SK-N-MC (cell line): ENCODE data around the gene ELMO2.

ENCODE experiments used
- DNase-seq: peaks from one replicate; pipeline ENCODE4 v3.0.0-alpha.2; 2011; ENCODE audit warnings: low read depth, low spot score
- H3K27ac ChIP-seq: fragments of 200-600 bp; sonication (generic); 2 replicates; pipeline ENCODE4 v1.5.1; 2016; ENCODE audit warnings: mixed run types
- H3K36me3 ChIP-seq: fragments of 200-600 bp; sonication (generic); 2 replicates; pipeline ENCODE4 v1.6.1; 2017; ENCODE audit warnings: antibody characterized with exemption, low read length, mixed read lengths; ENCODE audit not compliant: insufficient read depth
- H3K4me3 ChIP-seq: fragments of 200-600 bp; sonication (generic); 2 replicates; pipeline ENCODE4 v1.5.1; 2016
- H3K9ac ChIP-seq: fragments of 200-600 bp; sonication (generic); 2 replicates; pipeline ENCODE4 v1.8.0; 2017; ENCODE audit warnings: mixed run types, mixed read lengths; ENCODE audit not compliant: insufficient read length
- H3K9me3 ChIP-seq: fragments of 200-600 bp; sonication (generic); 2 replicates; pipeline ENCODE4 v1.6.1; 2017; ENCODE audit warnings: low read depth, mild to moderate bottlenecking, antibody characterized with exemption, low read length, moderate library complexity, mixed read lengths
- EZH2 ChIP-seq: fragments of 200-600 bp; sonication (generic); IDR thresholded peaks from one replicate; pipeline ENCODE4 v1.6.1; 2017; ENCODE audit warnings: antibody characterized with exemption
- FOXP2 ChIP-seq: optimal IDR thresholded peaks from 2 replicates; pipeline ENCODE3; 2011; ENCODE audit warnings: mild to moderate bottlenecking, moderate library complexity; ENCODE audit not compliant: insufficient read depth; ENCODE audit errors: extremely low read length, control extremely low read depth
- POLR2AphosphoS5 ChIP-seq: IDR thresholded peaks from 2 replicates; pipeline ENCODE4 v1.6.1; 2012; ENCODE audit warnings: mild to moderate bottlenecking, low read depth, low read length, borderline replicate concordance

The ELMO2 gene

DNA sequence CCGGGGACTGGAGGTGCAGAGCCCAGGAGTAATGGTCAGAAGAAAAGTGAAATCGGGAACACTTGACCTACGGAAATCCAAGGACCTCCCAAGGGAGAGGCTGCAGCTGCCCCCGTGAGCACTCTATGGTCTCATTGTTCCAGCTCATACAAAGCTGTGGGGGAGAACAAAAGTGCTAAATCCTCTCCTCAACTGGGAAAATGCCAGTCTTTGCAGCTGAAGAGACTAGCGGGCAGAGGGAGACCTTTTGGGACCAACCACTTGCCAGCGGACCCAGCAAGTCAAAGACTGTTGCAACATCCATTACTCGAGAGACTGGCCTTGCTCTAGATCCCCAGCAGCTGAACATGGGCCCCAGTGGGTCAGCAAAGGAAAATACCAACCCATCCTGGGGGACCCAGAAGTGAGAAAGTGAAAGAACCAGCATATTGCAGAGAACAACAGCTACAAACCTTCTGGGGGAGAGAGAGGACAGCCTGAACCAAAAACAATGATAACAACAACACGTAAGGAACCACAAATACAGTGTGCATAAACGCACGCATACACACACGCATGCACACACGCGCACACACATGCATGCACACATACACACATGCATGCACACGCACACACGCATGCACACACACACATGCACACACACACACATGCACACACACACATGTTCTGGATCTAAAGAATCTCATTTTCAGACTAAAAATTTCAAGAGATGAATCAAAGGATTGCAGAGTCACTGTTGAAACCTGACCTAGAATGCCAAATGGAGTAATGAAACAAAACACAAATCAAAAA, 24.7 kb upstream of the ELMO2 start:
- no peak for DNase-seq
- TF ChIP-seq EZH2 (no peak), FOXP2 (no peak), POLR2AphosphoS5 (no peak)
- Histone ChIP-seq H3K9me3 (no peaks in the 10 kb centered on the region), H3K9ac (no peak overlapping the region), H3K36me3 (no peaks in the 10 kb centered on the region), H3K27ac (no peak overlapping the region), H3K4me3 (no peak overlapping the region)

DNA sequence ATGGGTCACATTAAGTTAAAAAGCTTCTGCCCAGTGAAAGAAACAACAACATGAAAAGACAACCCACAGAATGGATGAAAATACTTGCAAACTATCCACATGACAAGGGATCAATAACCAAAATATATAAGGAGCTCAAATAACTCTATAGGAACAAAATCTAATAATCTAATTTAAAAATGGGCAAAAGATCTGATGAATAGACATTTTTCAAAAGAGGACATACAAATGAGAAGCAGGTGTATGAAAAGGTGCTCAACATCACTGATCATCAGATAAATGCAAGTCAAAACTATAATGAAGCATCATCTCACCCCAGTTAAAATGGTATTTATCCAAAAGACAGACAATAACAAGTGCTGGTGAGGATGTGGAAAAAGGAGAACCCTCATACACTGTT, 21.0 kb upstream of the ELMO2 start:
- Histone ChIP-seq H3K27ac (no peak overlapping the region), H3K4me3 (no peak overlapping the region), H3K36me3 (no peaks in the 10 kb centered on the region), H3K9me3 (no peaks in the 10 kb centered on the region), H3K9ac (no peak overlapping the region)
- no peak for TF ChIP-seq FOXP2
- no peak for TF ChIP-seq EZH2
- no peak for TF ChIP-seq POLR2AphosphoS5
- no peak for DNase-seq

DNA sequence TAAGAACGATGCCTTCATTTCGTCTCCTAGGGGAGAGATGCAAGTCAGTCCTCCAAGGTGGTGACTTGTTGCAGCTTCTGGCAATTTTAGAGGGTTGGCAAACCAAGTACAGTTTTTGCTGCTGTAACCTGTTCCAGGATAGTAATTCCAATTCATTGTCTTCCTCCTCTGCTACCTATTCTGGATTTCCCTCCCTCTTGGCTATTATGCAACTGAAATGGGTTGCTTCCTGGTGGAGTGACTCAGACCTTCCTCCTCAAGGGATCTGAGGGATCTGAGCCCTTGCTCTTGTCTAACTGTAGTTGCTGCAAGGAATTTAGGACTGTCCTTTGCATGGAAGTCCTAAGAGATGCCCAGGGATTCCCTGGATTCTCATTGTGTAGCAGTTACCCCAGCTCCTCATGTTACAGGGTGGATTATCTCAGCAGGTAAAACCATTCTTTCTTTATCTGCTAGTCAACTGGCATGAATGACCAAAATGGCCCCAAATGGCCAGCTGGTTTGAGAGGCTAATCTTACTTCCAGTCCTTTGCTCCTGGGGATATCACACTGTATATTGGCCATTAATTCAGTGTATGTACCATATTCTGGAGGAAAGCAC, 17.6 kb upstream of the ELMO2 start:
- no peaks in the 10 kb centered on the region for H3K36me3 ChIP-seq
- DNase-seq: no peak
- TF ChIP-seq POLR2AphosphoS5 (no peak), FOXP2 (no peak), EZH2 (no peak)
- H3K4me3 ChIP-seq: no peak overlapping the region
- no peak overlapping the region for H3K9ac ChIP-seq
- H3K27ac ChIP-seq: no peak overlapping the region
- H3K9me3 ChIP-seq: no peaks in the 10 kb centered on the region

DNA sequence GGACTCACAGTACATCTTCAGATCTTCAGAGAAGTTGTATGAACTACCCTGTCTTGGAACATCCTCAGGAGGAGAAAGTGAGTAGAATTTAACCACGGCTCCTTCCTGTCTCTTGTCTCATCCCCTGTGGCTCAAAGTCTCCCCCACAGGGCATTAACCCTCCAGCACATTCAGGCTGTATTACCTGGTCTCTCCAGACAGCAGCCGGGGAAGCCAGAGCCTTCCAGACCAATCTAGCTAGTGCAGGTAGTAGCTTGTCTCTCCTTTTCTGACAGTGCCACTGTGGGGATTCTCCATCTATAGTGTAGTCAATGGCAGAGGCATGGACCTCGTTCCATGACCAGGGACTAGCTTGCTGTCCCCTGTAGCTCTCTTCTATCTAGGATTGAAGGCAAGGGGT, 16.9 kb upstream of the ELMO2 start:
- Histone ChIP-seq H3K36me3 (no peaks in the 10 kb centered on the region), H3K4me3 (no peak overlapping the region), H3K9me3 (no peaks in the 10 kb centered on the region), H3K27ac (no peak overlapping the region), H3K9ac (no peak overlapping the region)
- no peak for TF ChIP-seq EZH2
- DNase-seq: no peak

DNA sequence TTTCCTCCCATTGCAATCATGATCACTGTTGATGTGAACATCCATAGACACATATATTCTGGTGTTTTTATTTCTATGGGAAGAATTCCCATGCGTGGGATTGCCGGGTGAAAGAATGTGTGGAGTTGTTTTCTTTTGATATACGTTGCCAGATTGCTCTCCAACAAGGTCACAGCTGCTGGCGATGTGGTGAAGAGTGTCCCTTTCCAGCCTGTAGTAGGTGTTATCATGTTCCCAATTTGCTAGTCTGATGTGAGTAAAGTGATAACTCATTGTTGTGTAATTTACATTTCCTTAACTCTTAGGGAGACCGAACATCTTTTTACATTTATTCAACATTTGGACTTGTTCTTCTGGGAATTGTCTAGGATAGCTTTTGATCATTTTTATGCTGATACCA, 14.5 kb upstream of the ELMO2 start:
- TF ChIP-seq EZH2: no peak
- TF ChIP-seq FOXP2: no peak
- TF ChIP-seq POLR2AphosphoS5: no peak
- no peaks in the 10 kb centered on the region for H3K9me3 ChIP-seq
- H3K9ac ChIP-seq: no peak overlapping the region
- H3K27ac ChIP-seq: no peak overlapping the region
- H3K36me3 ChIP-seq: no peaks in the 10 kb centered on the region
- no peak for DNase-seq
- no peak overlapping the region for H3K4me3 ChIP-seq

DNA sequence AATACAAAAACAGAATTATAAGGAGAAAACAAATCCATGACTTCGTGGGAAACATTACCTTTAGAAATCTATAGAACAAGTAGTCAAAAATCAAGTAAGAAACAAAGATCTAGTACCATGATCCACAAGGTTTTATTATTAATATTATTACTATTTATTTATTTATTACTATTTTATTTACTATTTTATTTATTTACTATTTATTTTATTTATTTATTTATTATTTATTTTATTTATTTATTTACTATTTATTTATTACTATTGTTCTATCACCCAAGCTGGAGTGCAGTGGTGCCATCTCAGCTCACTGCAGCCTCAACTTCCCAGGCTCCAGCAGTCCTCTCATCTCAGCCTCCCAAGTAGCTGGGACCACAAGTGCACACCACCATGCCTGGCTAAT, 13.5 kb upstream of the ELMO2 start:
- H3K9ac ChIP-seq: no peak overlapping the region
- no peak for DNase-seq
- H3K36me3 ChIP-seq: no peaks in the 10 kb centered on the region
- TF ChIP-seq POLR2AphosphoS5 (no peak), EZH2 (no peak), FOXP2 (no peak)
- H3K27ac ChIP-seq: no peak overlapping the region
- H3K4me3 ChIP-seq: no peak overlapping the region
- no peaks in the 10 kb centered on the region for H3K9me3 ChIP-seq

DNA sequence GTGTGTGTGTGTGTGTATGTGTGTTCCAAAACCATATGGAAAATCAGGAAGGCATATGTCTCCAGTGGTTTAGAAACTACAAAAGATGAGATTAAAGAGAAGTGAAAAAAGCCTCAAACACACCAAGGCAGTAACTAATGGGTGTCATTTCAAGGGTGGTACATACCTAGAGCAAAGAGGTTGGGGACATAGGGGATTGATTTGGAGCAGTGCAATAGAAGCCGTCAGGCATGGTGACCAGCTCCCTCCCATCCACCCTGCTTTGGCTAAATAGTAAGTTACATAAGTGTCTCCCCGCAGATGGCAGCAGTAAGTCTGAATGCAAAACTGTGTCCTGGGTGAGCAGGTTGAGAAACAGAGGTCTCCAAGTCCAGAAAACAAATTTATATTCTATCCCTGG, 10.4 kb upstream of the ELMO2 start:
- no peaks in the 10 kb centered on the region for H3K9me3 ChIP-seq
- no peak for TF ChIP-seq EZH2
- DNase-seq: no peak
- H3K9ac ChIP-seq: no peak overlapping the region
- no peaks in the 10 kb centered on the region for H3K36me3 ChIP-seq
- no peak overlapping the region for H3K27ac ChIP-seq
- no peak overlapping the region for H3K4me3 ChIP-seq

DNA sequence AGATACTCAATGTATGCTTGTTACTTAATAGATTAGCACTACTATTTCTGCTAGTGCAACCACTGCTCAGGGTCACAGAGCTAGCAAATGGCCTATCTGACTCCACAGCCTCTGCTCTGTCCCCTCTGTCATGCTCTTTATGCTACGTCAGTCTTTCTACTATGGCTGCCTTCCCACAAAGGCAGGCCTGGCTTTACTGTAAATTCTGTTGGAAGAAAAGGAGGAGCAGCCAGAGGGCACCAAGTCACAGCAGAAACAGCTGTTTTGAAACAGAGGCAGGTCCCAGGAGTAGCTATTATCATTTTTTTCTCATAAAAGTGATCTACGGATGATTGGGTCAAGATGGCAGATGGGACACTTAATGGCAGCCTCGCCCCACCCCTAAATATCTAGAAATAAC, 10.0 kb upstream of the ELMO2 start:
- no peak overlapping the region for H3K4me3 ChIP-seq
- H3K9me3 ChIP-seq: no peaks in the 10 kb centered on the region
- TF ChIP-seq FOXP2 (no peak), POLR2AphosphoS5 (no peak), EZH2 (no peak)
- no peak overlapping the region for H3K9ac ChIP-seq
- no peak for DNase-seq
- no peaks in the 10 kb centered on the region for H3K36me3 ChIP-seq
- H3K27ac ChIP-seq: no peak overlapping the region

DNA sequence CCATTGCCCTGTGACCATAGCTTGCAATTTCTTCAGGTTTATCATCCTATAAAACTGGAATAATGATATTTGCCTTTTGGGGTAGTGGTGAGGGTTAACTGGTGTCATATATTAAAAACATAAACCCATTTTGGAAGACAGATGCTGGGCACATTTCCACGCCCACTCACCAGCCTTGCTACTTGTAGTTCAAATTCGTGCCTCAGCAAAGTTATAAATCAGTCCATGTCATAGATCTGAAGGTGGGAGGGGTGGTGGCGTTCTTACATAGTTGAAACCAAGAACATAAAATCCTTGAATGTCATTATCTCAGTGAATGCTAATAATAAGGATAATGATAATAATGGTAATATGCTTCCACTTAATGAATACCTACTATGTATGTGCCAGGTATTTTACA, 9.4 kb upstream of the ELMO2 start:
- no peaks in the 10 kb centered on the region for H3K36me3 ChIP-seq
- H3K9ac ChIP-seq: no peak overlapping the region
- no peak for DNase-seq
- no peak overlapping the region for H3K4me3 ChIP-seq
- no peak overlapping the region for H3K27ac ChIP-seq
- no peaks in the 10 kb centered on the region for H3K9me3 ChIP-seq
- TF ChIP-seq POLR2AphosphoS5: no peak
- TF ChIP-seq EZH2: no peak
- no peak for TF ChIP-seq FOXP2

DNA sequence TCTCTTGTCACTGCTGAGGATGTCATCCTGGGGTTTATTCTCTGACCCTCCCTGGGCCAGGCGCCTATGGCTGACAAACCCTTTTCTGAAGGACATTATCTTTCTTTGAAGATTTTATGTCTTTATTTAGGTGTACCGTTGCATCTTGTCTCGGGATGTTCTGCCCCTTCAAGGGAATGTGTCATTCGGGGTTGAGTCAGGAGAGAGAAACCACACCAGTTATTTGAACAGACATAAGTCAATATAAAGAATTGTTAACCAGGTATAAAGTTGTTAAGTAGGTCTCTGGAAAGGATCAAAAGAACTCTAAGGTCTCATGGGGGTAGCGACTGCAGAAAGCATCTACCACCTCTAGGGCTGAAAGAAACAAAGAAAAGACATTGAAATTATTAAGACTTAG, 8.2 kb upstream of the ELMO2 start:
- DNase-seq: no peak
- TF ChIP-seq FOXP2 (no peak), EZH2 (no peak), POLR2AphosphoS5 (no peak)
- H3K9ac ChIP-seq: no peak overlapping the region

More for the DNA sequence above, 8.2 kb upstream of the ELMO2 start:
- Histone ChIP-seq H3K36me3 (no peaks in the 10 kb centered on the region), H3K9me3 (no peaks in the 10 kb centered on the region), H3K4me3 (no peak overlapping the region), H3K27ac (no peak overlapping the region)
